Mucosa of descending colon (tissue), 3 donors: ENCODE data around the gene MAP2K7. TPM values are rescaled to one million over a fixed set of nuclear protein-coding genes. Genes with fewer than 3 reads are reported as not detected.

Source experiments
- ATAC-seq: fragments of 200-7000 bp; cut with Tn5 transposase; one replicate; pipeline ENCODE4 v1.9.1; 2020; ENCODE audit warnings: mild to moderate bottlenecking, moderate library complexity
- DNase-seq, 3 donors: peaks; one replicate each; pipeline ENCODE4 v3.0.0-alpha.2; 2020
- H3K36me3 ChIP-seq: fragments of 200-600 bp; one replicate; pipeline ENCODE4 v1.8.0; 2021; ENCODE audit warnings: low read depth, mild to moderate bottlenecking
- H3K4me1 ChIP-seq: fragments of 200-600 bp; one replicate; pipeline ENCODE4 v1.8.0; 2021; ENCODE audit warnings: low read depth, mild to moderate bottlenecking
- H3K4me3 ChIP-seq: fragments of 200-600 bp; one replicate; pipeline ENCODE4 v1.8.0; 2021; ENCODE audit warnings: mild to moderate bottlenecking
- H3K9me3 ChIP-seq: fragments of 200-600 bp; one replicate; pipeline ENCODE4 v1.8.0; 2021; ENCODE audit warnings: mild to moderate bottlenecking
- CTCF ChIP-seq: fragments of 200-600 bp; IDR thresholded peaks from one replicate; pipeline ENCODE4 v1.8.0; 2022; ENCODE audit warnings: antibody characterized with exemption, mild to moderate bottlenecking
- intact Hi-C, 2 donors: fragments of 100-400 bp; cut with DNase I in 1 of 2; cut with micrococcal nuclease in 1 of 2; formaldehyde crosslinking; loops; one replicate each; pipeline versions ENCODE4 v1.11.0 to v1.11.1; 2022; cut with DNase I, micrococcal nuclease
- total RNA-seq, 3 donors: library from RNA; stranded (reverse); fragmentation: NEBNext Ultra II Directional in 2 of 3; extraction: Animal tissue kit (Norgen Biotek cat#: 25700) in 2 of 3; gene quantifications; one replicate each; pipeline versions ENCODE4 v1.2.1 to v1.2.4, GENCODE V29; 2021 to 2023
- donor health status: DM: no; HTN: no; CAD: no; lungs with moderate emphysema.
- donor health status: DM: no; HTN: no; CAD: no.
- donor health status: DM: no; HTN: yes; CAD: no.

The MAP2K7 gene
- total RNA-seq, 3 donors from 2014 or later = 31.5 to 49.2 (median 41.7) TPM

GRCh38 chr19:7905268-7905667 is 1.6 kb downstream of the MAP2K7 start:
- H3K36me3 ChIP-seq = peaks cover 11% of the 10 kb centered on the region
- DNase-seq (peak in 1 of 3 donors; percentile 57), ATAC-seq (no peak)
- no peaks in the 10 kb centered on the region for H3K9me3 ChIP-seq
- H3K4me3 ChIP-seq = no peak overlapping the region
- intact Hi-C loops = loop anchor here in 1 of 2 donors (10.0 kb wide), 1 partner anchor 50 kb away; no protein-coding TSS in a partner anchor
- peaks cover 21% of the 10 kb centered on the region for H3K4me1 ChIP-seq
- TF ChIP-seq CTCF = no peak

- H3K36me3 ChIP-seq = peaks cover 15% of the 10 kb centered on the region
- no peaks in the 10 kb centered on the region for H3K9me3 ChIP-seq
- no peak overlapping the region for H3K4me3 ChIP-seq
- DNase-seq = peak in 1 of 3 donors; percentile 57
- intact Hi-C loops = loop anchor here in 1 of 2 donors (10.0 kb wide), 1 partner anchor 51 kb away; no protein-coding TSS in a partner anchor
- ATAC-seq = no peak
- no peak for TF ChIP-seq CTCF
- peaks cover 21% of the 10 kb centered on the region for H3K4me1 ChIP-seq
Observed at GRCh38 chr19:7905859-7906258, 2.2 kb downstream of the MAP2K7 start.

- Histone ChIP-seq H3K4me3 (no peak overlapping the region), H3K36me3 (peaks cover 24% of the 10 kb centered on the region), H3K9me3 (no peaks in the 10 kb centered on the region), H3K4me1 (peaks cover 21% of the 10 kb centered on the region)
- DNase-seq (no peak), ATAC-seq (no peak)
- TF ChIP-seq CTCF = no peak
- intact Hi-C loops = loop anchor here in 1 of 2 donors (10.0 kb wide), 1 partner anchor 52 kb away; no protein-coding TSS in a partner anchor
Observed at GRCh38 chr19:7907122-7907521, 3.4 kb downstream of the MAP2K7 start.

GRCh38 chr19:7907544-7907943 is 3.9 kb downstream of the MAP2K7 start:
- no peak for TF ChIP-seq CTCF
- Histone ChIP-seq H3K9me3 (no peaks in the 10 kb centered on the region), H3K4me1 (peaks cover 21% of the 10 kb centered on the region), H3K4me3 (no peak overlapping the region), H3K36me3 (peaks cover 26% of the 10 kb centered on the region)
- intact Hi-C loops = loop anchor here in 1 of 2 donors (10.0 kb wide), 1 partner anchor 53 kb away; no protein-coding TSS in a partner anchor
- DNase-seq (no peak), ATAC-seq (no peak)

- H3K36me3 ChIP-seq = peaks cover 25% of the 10 kb centered on the region
- intact Hi-C loops = loop anchor here in 1 of 2 donors (10.0 kb wide), 1 partner anchor 53 kb away; no protein-coding TSS in a partner anchor
- H3K4me3 ChIP-seq = no peak overlapping the region
- H3K4me1 ChIP-seq = peaks cover 14% of the 10 kb centered on the region
- H3K9me3 ChIP-seq = no peaks in the 10 kb centered on the region
- DNase-seq = no peak
- TF ChIP-seq CTCF = no peak
- ATAC-seq = no peak
Observed at GRCh38 chr19:7908078-7908699, 4.5 kb downstream of the MAP2K7 start.
